ENCODE data around the gene VWA8.
"Not testable (repeated sequence)": the region's sequence is repeated elsewhere in the genome, so short reads cannot be mapped to it uniquely, and the experiment has no call there.

VWA8 gene

DNA sequence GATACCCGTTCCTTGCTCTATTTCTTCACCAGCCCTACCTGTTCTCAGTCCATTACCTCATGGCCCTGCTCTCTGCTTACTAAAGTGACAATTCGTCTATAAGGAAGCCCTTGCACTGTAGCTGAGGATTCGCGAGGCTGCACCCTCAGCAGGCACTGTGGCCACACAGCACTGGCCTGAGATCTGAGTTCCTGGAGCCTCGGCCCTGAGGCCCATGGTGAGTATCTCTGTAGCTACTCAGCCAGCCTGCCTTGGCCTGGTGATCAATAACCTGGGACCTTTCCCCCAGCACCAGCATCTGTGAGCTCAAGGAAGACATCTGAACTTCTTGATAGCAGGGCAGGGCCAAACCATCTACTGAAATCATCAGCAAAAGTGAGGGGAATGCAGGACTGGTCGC is 412.9 kb downstream of the VWA8 start:
- in situ Hi-C loops (cut with MboI; ENCODE audit: low pct_unique_long_range_greater_than_20kb, low sequenced_read_pairs, unreplicated experiment): no loop called here
- TF ChIP-seq, protein P1, sequence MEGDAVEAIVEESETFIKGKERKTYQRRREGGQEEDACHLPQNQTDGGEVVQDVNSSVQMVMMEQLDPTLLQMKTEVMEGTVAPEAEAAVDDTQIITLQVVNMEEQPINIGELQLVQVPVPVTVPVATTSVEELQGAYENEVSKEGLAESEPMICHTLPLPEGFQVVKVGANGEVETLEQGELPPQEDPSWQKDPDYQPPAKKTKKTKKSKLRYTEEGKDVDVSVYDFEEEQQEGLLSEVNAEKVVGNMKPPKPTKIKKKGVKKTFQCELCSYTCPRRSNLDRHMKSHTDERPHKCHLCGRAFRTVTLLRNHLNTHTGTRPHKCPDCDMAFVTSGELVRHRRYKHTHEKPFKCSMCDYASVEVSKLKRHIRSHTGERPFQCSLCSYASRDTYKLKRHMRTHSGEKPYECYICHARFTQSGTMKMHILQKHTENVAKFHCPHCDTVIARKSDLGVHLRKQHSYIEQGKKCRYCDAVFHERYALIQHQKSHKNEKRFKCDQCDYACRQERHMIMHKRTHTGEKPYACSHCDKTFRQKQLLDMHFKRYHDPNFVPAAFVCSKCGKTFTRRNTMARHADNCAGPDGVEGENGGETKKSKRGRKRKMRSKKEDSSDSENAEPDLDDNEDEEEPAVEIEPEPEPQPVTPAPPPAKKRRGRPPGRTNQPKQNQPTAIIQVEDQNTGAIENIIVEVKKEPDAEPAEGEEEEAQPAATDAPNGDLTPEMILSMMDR (IDR thresholded peaks at IDR 0.05; ENCODE audit: extremely low read depth, insufficient read depth, missing control alignments): no peak

DNA sequence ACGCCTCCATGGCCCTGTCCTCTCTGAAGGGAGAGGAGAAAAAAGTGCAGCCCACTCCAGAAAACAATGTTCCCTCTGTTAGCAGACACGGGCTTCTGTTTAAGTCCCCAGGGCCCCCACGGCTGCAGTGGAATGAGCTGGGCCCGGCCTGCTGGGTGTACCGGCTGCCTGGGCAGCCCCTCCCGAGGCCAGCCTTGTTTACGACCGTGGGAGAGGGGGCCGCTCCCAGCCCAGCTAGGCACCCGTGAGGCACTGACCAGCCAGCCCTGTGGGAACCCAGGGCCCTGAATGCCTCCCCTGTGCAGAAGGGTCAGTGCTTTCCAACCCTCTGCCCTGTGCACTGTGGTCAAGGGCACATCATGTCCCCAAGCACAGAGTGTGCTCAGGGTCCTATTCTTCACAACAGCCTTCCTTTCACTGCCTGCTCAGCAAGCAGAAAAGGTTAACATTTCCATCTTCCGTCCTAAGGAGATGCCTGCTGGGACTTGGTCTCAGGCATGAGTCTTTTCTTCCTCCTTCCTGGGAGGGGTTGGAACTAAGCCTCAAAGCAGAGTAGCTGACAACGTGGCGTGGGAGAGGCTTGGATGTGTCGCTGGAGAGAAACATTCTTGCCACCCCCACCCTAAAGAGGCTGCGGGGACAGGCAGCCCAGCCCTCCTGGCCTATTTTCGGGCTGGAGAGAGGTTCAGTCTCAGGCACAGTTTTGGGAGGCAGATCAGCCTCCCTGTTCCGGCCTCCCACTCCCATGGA is 413.5 kb downstream of the VWA8 start:
- TF ChIP-seq, protein P1 (IDR thresholded peaks at IDR 0.05; ENCODE audit: extremely low read depth, insufficient read depth, missing control alignments): no peak
- DNase-seq (ENCODE audit: low spot score): no peak
- in situ Hi-C loops (cut with MboI; ENCODE audit: low pct_unique_long_range_greater_than_20kb, low sequenced_read_pairs, unreplicated experiment): no loop called here

More for the DNA sequence above, 412.9 kb downstream of the VWA8 start:
- peak; percentile 24 for DNase-seq (ENCODE audit: low spot score)

DNA sequence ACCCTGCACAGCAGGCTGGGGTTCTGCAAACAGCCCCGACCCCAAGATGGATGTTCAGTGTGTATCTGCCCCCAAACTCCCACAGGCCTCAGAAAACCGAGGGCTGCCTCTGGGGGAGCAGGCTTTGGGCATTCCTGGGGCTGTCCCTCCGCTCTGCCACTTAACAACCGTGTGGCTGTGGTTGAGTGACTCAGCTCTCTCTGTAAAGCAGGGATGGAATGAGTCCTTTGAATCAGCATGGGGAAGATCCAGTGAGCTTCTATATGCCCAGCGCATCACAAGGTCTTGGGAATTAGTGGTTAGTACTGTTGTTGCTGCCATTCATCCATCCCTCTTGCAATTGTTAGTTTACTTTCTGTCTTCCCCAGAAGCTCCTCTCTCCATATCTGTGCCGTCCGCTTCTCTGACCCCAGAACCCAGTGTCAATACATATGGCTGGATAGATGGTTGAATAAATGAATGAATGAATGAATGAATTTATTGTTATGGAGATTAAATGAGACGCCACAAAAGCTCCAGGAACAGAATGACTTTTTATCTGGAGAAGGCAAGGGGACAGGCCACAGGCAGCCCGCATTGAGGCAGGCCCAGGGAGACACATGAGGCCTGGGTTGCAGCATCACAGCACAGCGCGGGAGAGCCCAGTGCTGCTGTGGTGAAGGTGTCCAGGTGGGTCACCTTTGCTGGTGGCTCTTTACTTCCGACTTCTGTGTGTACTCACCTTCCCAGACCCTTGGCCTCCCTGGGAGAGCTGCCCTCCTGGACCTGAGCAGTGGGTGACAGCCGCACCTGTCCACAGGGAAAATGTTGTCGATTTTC is 414.3 kb downstream of the VWA8 start:
- DNase-seq (ENCODE audit: low spot score): peak; percentile 34
- TF ChIP-seq, protein P1 (IDR thresholded peaks at IDR 0.05; ENCODE audit: extremely low read depth, insufficient read depth, missing control alignments): no peak
- in situ Hi-C loops (cut with MboI; ENCODE audit: low pct_unique_long_range_greater_than_20kb, low sequenced_read_pairs, unreplicated experiment): no loop called here

DNA sequence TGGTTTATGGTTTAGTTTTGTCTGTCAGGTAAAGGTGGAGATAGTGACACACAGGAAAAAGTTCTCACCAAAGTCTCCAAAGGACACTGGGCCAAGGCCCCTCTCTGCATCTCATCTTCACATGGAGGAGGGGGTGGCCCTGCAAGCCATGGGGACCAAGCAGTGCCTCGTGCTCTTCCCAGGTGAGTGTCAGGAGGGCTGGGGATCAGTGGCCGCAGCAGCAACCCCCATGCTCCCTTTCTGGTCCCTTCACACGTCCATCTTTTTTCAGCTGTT is 415.5 kb downstream of the VWA8 start:
- no peak for DNase-seq (ENCODE audit: low spot score)
- in situ Hi-C loops (cut with MboI; ENCODE audit: low pct_unique_long_range_greater_than_20kb, low sequenced_read_pairs, unreplicated experiment): no loop called here
- TF ChIP-seq, protein P1 (IDR thresholded peaks at IDR 0.05; ENCODE audit: extremely low read depth, insufficient read depth, missing control alignments): no peak

DNA sequence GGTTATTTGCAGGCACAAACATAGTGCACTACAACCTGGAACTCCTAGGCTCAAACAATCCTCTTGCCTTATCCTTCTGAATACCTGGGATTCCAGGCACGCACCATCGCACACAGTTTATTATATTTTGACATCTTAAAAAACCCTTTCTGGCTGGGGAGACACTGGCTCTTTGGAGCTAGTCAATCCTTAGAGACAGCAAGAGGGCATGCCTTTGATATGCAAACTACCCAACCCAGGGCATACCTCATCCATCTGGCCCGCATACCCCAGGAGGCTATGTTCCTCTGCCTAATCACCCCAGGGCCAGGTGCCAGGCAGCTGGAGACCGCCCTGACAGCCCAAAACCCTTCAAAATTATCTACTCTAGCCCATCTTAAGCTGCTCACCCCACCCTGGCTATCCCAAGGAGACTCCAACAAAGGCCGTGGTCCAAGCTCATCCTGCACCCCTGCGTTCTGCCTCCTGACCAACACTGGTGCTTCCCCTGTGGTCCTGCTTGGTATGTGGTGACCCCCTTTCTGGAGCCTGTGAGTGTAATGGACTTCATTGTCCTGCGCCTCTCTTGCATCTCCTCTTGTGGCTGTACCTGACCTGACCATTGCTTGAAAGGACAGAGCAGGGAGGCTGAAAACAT is 417.1 kb downstream of the VWA8 start:
- TF ChIP-seq, protein P1 (IDR thresholded peaks at IDR 0.05; ENCODE audit: extremely low read depth, insufficient read depth, missing control alignments): no peak
- in situ Hi-C loops (cut with MboI; ENCODE audit: low pct_unique_long_range_greater_than_20kb, low sequenced_read_pairs, unreplicated experiment): no loop called here
- DNase-seq (ENCODE audit: low spot score): no peak

DNA sequence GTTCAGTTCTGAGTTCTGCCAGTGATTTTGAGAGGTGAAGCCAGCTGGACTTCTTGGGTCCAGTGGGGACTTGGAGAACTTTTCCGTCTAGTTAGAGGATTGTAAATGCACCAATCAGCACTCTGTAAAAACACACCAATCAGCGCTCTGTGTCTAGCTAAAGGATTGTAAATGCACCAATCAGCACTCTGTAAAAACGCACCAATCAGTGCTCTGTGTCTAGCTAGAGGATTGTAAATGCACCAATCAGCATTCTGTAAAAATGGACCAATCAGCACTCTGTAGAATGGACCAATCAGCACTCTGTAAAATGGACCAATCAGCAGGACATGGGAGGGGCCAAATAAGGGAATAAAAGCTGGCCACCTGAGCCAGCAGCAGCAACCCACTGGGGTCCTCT is 418.1 kb downstream of the VWA8 start:
- in situ Hi-C loops (cut with MboI; ENCODE audit: low pct_unique_long_range_greater_than_20kb, low sequenced_read_pairs, unreplicated experiment); DNase-seq (ENCODE audit: low spot score): not testable (repeated sequence)

DNA sequence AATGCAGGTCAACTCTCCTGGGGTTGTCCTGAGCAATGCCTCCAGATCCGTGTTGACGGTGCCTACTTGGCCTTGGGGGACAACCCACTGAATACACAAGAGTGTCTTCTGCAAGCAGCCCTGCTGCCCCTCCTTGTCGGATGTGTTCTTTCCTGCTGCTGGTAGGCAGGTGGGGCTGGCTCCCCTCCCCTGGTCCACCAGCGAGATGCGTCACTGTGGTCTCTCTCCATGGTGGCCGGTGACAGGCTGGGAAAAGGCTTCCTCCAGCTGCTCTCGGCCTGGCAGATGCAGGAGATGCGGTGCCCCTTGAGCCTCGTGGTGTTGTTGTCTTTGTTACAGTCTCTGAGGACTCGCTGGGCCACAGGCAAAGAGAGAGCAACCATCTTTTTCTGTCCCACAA is 418.6 kb downstream of the VWA8 start:
- TF ChIP-seq, protein P1 (IDR thresholded peaks at IDR 0.05; ENCODE audit: extremely low read depth, insufficient read depth, missing control alignments): no peak
- no peak for DNase-seq (ENCODE audit: low spot score)
- in situ Hi-C loops (cut with MboI; ENCODE audit: low pct_unique_long_range_greater_than_20kb, low sequenced_read_pairs, unreplicated experiment): no loop called here
